ENCODE results near the gene SLC10A7. TPM values are rescaled to one million over a fixed set of nuclear protein-coding genes. Genes with fewer than 3 reads are reported as not detected.

The SLC10A7 gene
- total and polyA plus RNA-seq, 2 of the 4 experiments (the other 2 are of a cell fraction) = 5.2 to 8.4 TPM

DNA sequence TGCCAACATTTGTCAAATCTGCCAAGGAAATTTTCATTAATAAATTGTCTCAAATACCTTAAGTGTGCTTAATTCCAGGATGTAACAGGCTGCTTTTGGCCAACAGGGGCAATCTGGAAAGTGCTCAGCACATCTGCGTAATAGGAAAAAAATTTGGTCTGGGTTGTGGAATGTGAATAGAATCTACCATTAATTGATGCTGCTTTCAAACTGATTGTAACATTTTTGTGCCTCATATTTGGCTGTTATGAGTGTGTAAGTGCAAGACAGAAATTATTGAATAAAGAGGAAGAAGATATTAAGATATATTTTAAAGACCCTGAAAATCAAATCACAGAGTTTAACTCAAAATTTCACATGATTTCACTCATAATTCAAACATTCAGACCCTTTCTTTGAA is 266.3 kb downstream of the SLC10A7 start:
- H2BK15ac ChIP-seq (ENCODE audit: low read depth, low read length) = no peak overlapping the region; the same call in 2 of the 3 replicates
- 0 out of 2 replicates have a peak, but pooled peaks cover 1% of the 10 kb centered on the region for H3K36me3 ChIP-seq (ENCODE audit: control insufficient read depth, insufficient read depth, low read length)
- peaks cover 8% of the 10 kb centered on the region; the same call in 1 of the 2 replicates for H3K9me1 ChIP-seq (ENCODE audit: insufficient read depth, low read length)
- H3K27ac ChIP-seq (ENCODE audit: insufficient read depth, low read length) = no peak overlapping the region
- no peak overlapping the region for H3K18ac ChIP-seq (ENCODE audit: low read depth, low read length)
- intact Hi-C loops (cut with micrococcal nuclease) (no loop called here), in situ Hi-C loops (cut with MboI; ENCODE audit: low sequenced_read_pairs) (no loop called here), dilution Hi-C loops (cut with HindIII; ENCODE audit: low sequenced_read_pairs, unreplicated experiment) (no loop called here)
- H2AFZ ChIP-seq (replicated peaks; ENCODE audit: low read length, poor library complexity) = no peak overlapping the region
- peak; percentile 74 for ATAC-seq (ENCODE audit: low read depth)
- H4K8ac ChIP-seq (ENCODE audit: low read depth in 2 of 2, low read length in 2 of 2) = no peak overlapping the region; a peak in 2 of 4 replicates
- no peak overlapping the region for H2AK9ac ChIP-seq (replicated peaks; ENCODE audit: low read depth, low read length, poor library complexity)
- H3K9ac ChIP-seq (ENCODE audit: low read depth, low read length) = no peak overlapping the region
- WGBS, 2 experiments (ENCODE audit: extremely low coverage in 2 of 2, insufficient read length in 1 of 2) = no CpG with 5 or more reads among the region's 1 CpG
- TF ChIP-seq RAD21 (IDR thresholded peaks at IDR 0.05; ENCODE audit: low read length) (no peak), SMC3 (IDR thresholded peaks at IDR 0.05; ENCODE audit: low read depth, low read length) (no peak), CEBPB (IDR thresholded peaks at IDR 0.05; ENCODE audit: low read depth, low read length) (no peak), MAZ (IDR thresholded peaks at IDR 0.05; ENCODE audit: borderline replicate concordance, low read depth, low read length) (no peak), NFE2L2 (IDR thresholded peaks at IDR 0.05; ENCODE audit: low read depth, low read length) (no peak), MAFK (IDR thresholded peaks at IDR 0.05; ENCODE audit: low read depth, low read length) (no peak), POLR2A (IDR thresholded peaks at IDR 0.05; ENCODE audit: low read depth, low read length) (no peak), FOS (IDR thresholded peaks at IDR 0.05; ENCODE audit: low read depth, low read length) (no peak), RCOR1 (IDR thresholded peaks at IDR 0.05; ENCODE audit: insufficient replicate concordance, low read length) (no peak), MXI1 (IDR thresholded peaks at IDR 0.05; ENCODE audit: borderline replicate concordance, low read depth, low read length) (no peak), RFX5 (IDR thresholded peaks at IDR 0.05; ENCODE audit: low read depth, low read length) (no peak), BHLHE40 (IDR thresholded peaks at IDR 0.05; ENCODE audit: low read depth, low read length) (no peak), CHD1 (IDR thresholded peaks at IDR 0.05; ENCODE audit: low read depth, low read length) (no peak)
- TF ChIP-seq, protein P1, sequence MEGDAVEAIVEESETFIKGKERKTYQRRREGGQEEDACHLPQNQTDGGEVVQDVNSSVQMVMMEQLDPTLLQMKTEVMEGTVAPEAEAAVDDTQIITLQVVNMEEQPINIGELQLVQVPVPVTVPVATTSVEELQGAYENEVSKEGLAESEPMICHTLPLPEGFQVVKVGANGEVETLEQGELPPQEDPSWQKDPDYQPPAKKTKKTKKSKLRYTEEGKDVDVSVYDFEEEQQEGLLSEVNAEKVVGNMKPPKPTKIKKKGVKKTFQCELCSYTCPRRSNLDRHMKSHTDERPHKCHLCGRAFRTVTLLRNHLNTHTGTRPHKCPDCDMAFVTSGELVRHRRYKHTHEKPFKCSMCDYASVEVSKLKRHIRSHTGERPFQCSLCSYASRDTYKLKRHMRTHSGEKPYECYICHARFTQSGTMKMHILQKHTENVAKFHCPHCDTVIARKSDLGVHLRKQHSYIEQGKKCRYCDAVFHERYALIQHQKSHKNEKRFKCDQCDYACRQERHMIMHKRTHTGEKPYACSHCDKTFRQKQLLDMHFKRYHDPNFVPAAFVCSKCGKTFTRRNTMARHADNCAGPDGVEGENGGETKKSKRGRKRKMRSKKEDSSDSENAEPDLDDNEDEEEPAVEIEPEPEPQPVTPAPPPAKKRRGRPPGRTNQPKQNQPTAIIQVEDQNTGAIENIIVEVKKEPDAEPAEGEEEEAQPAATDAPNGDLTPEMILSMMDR (conservative IDR thresholded peaks at IDR 0.05; ENCODE audit: low read depth, low read length) = no peak; the same call in 1 of the 2 replicates
- TF ChIP-seq, protein P2, sequence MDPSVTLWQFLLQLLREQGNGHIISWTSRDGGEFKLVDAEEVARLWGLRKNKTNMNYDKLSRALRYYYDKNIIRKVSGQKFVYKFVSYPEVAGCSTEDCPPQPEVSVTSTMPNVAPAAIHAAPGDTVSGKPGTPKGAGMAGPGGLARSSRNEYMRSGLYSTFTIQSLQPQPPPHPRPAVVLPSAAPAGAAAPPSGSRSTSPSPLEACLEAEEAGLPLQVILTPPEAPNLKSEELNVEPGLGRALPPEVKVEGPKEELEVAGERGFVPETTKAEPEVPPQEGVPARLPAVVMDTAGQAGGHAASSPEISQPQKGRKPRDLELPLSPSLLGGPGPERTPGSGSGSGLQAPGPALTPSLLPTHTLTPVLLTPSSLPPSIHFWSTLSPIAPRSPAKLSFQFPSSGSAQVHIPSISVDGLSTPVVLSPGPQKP (IDR thresholded peaks at IDR 0.05; ENCODE audit: borderline replicate concordance, low read depth, low read length) = no peak
- TF ChIP-seq, protein P3, sequence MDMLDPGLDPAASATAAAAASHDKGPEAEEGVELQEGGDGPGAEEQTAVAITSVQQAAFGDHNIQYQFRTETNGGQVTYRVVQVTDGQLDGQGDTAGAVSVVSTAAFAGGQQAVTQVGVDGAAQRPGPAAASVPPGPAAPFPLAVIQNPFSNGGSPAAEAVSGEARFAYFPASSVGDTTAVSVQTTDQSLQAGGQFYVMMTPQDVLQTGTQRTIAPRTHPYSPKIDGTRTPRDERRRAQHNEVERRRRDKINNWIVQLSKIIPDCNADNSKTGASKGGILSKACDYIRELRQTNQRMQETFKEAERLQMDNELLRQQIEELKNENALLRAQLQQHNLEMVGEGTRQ (IDR thresholded peaks at IDR 0.05; ENCODE audit: low read depth, low read length) = no peak
- H4K5ac ChIP-seq (ENCODE audit: low read depth, low read length) = no peak overlapping the region
- peaks cover 6% of the 10 kb centered on the region for H3K4me1 ChIP-seq (ENCODE audit: control insufficient read depth, insufficient read depth, low read length)
- H3K4ac ChIP-seq (ENCODE audit: low read depth, low read length) = no peak overlapping the region
- no peak overlapping the region for H3K4me3 ChIP-seq (ENCODE audit: insufficient read depth, low read depth, low read length)
- no peak overlapping the region for H3K56ac ChIP-seq (ENCODE audit: extremely low read depth, insufficient read depth, low read length)
- ChIA-PET CTCF (no interaction called here), POLR2A (ENCODE audit: unreplicated experiment) (no interaction called here)
- H2AK5ac ChIP-seq (ENCODE audit: low read depth, low read length) = no peak overlapping the region
- no peaks in the 10 kb centered on the region; a peak in 1 of 4 replicates for H3K79me1 ChIP-seq (ENCODE audit: low read depth in 1 of 2, low read length in 2 of 2)
- no TSS peak for BruUV-seq (replicated peaks)
- H3K27me3 ChIP-seq (ENCODE audit: control insufficient read depth, insufficient read depth, low read length) = no peaks in the 10 kb centered on the region
- H3K14ac ChIP-seq (replicated peaks; ENCODE audit: low read depth, low read length) = no peak overlapping the region
- peak; percentile 63 for DNase-seq
- H3K9me3 ChIP-seq (ENCODE audit: control insufficient read depth, insufficient read depth, low read length) = no peaks in the 10 kb centered on the region
- no peak overlapping the region for H2BK20ac ChIP-seq (ENCODE audit: low read depth, low read length)
- no peak overlapping the region for H3K23ac ChIP-seq (ENCODE audit: low read depth, low read length)
- no peaks in the 10 kb centered on the region for H4K20me1 ChIP-seq (ENCODE audit: insufficient read depth, low read length)
- H3K4me2 ChIP-seq (ENCODE audit: low read depth, low read length) = no peak overlapping the region
- no peak overlapping the region for H4K91ac ChIP-seq (ENCODE audit: insufficient read depth, low read depth, low read length)
- H2BK120ac ChIP-seq (ENCODE audit: low read depth, low read length) = no peak overlapping the region
- peak overlapping the region; percentile 40 for H2BK5ac ChIP-seq (ENCODE audit: low read depth, low read length, poor library complexity, severe bottlenecking)
